ENCODE measurements around the gene DRG2. TPM values are rescaled to one million over a fixed set of nuclear protein-coding genes. Genes with fewer than 3 reads are reported as not detected.
A peak's percentile ranks its signal among the peaks of the same experiment; 100 is the strongest.

DRG2 gene
- total and polyA plus RNA-seq, 2 of the 4 experiments (the other 2 are of a cell fraction), result 43.6 to 45.1 TPM

DNA sequence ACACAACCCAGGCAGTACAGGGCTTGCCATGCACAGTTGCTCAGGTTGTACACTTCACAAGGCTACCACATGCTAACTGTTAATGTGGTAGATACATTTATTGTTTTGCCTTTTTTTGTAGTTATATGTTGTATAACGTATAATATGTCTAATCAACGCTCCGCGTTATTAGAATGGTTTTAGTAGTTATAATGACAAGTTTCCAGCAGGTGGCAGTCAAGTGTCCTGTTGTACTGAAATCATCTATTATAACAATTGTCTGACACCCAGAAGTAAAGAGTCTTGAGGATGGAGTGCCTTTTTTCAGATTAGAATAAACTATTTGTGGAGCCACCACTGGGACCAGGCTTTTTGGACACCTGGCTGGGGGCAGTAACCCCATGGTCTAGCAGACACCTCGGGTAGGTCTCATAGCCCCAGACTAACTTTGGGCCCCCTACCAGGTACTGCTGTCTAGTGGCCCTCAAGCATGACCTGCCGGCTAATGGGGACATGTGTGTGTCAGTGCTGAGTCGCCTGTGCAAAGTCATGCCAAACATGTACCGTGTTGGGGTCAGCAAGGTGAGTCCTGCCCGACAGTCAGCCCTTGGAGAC lies 53.6 kb downstream of the DRG2 start:
- Histone ChIP-seq H3K4me3 (ENCODE audit: insufficient read depth, low read depth, low read length) (no peak overlapping the region), H3K14ac (replicated peaks; ENCODE audit: low read depth, low read length) (no peak overlapping the region), H2BK15ac (ENCODE audit: low read depth, low read length) (no peak overlapping the region), H3K56ac (ENCODE audit: extremely low read depth, insufficient read depth, low read length) (no peak overlapping the region), H3K27me3 (ENCODE audit: control insufficient read depth, insufficient read depth, low read length) (peaks cover 3% of the 10 kb centered on the region; the same call in 1 of the 2 replicates), H3K4ac (ENCODE audit: low read depth, low read length) (no peak overlapping the region), H4K20me1 (ENCODE audit: insufficient read depth, low read length) (peaks cover 2% of the 10 kb centered on the region; the same call in 1 of the 2 replicates), H2BK5ac (ENCODE audit: low read depth, low read length, poor library complexity, severe bottlenecking) (no peak overlapping the region), H4K5ac (ENCODE audit: low read depth, low read length) (no peak overlapping the region), H3K4me1 (ENCODE audit: control insufficient read depth, insufficient read depth, low read length) (no peaks in the 10 kb centered on the region), H3K23ac (ENCODE audit: low read depth, low read length) (no peak overlapping the region), H2BK120ac (ENCODE audit: low read depth, low read length) (no peak overlapping the region), H3K27ac (ENCODE audit: insufficient read depth, low read length) (no peak overlapping the region), H2AK5ac (ENCODE audit: low read depth, low read length) (no peak overlapping the region), H3K4me2 (ENCODE audit: low read depth, low read length) (no peak overlapping the region), H3K79me1 (ENCODE audit: low read depth in 1 of 2, low read length in 2 of 2) (no peaks in the 10 kb centered on the region), H2AFZ (replicated peaks; ENCODE audit: low read length, poor library complexity) (no peak overlapping the region), H3K9ac (ENCODE audit: low read depth, low read length) (no peak overlapping the region), H3K9me3 (ENCODE audit: control insufficient read depth, insufficient read depth, low read length) (no peaks in the 10 kb centered on the region), H2AK9ac (replicated peaks; ENCODE audit: low read depth, low read length, poor library complexity) (no peak overlapping the region), H3K9me1 (ENCODE audit: insufficient read depth, low read length) (no peaks in the 10 kb centered on the region), H4K8ac (ENCODE audit: low read depth in 2 of 2, low read length in 2 of 2) (no peak overlapping the region), H3K18ac (ENCODE audit: low read depth, low read length) (no peak overlapping the region), H4K91ac (ENCODE audit: insufficient read depth, low read depth, low read length) (no peak overlapping the region), H2BK20ac (ENCODE audit: low read depth, low read length) (no peak overlapping the region), H3K36me3 (ENCODE audit: control insufficient read depth, insufficient read depth, low read length) (no peaks in the 10 kb centered on the region)
- dilution Hi-C loops (cut with HindIII; ENCODE audit: low sequenced_read_pairs, unreplicated experiment) (no loop called here), intact Hi-C loops (cut with micrococcal nuclease) (loop anchor here (1.0 to 2.0 kb wide), 2 partner anchors 41 to 76 kb away; partner anchors contain the start of gene ALKBH5), in situ Hi-C loops (cut with MboI; ENCODE audit: low sequenced_read_pairs) (no loop called here)
- WGBS, 2 experiments (ENCODE audit: extremely low coverage in 2 of 2, insufficient read length in 1 of 2), result 41% methylated on average over 4 of the region's 9 CpGs; no CpG with 5 or more reads in 1 of the 2 experiments
- TF ChIP-seq SMC3 (IDR thresholded peaks at IDR 0.05; ENCODE audit: low read depth, low read length), result peak; percentile 66
- TF ChIP-seq, protein P1, sequence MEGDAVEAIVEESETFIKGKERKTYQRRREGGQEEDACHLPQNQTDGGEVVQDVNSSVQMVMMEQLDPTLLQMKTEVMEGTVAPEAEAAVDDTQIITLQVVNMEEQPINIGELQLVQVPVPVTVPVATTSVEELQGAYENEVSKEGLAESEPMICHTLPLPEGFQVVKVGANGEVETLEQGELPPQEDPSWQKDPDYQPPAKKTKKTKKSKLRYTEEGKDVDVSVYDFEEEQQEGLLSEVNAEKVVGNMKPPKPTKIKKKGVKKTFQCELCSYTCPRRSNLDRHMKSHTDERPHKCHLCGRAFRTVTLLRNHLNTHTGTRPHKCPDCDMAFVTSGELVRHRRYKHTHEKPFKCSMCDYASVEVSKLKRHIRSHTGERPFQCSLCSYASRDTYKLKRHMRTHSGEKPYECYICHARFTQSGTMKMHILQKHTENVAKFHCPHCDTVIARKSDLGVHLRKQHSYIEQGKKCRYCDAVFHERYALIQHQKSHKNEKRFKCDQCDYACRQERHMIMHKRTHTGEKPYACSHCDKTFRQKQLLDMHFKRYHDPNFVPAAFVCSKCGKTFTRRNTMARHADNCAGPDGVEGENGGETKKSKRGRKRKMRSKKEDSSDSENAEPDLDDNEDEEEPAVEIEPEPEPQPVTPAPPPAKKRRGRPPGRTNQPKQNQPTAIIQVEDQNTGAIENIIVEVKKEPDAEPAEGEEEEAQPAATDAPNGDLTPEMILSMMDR (conservative IDR thresholded peaks at IDR 0.05; ENCODE audit: low read depth, low read length), result peak; percentile 66
- TF ChIP-seq RFX5 (IDR thresholded peaks at IDR 0.05; ENCODE audit: low read depth, low read length), result no peak
- no peak for TF ChIP-seq RCOR1 (IDR thresholded peaks at IDR 0.05; ENCODE audit: insufficient replicate concordance, low read length)
- TF ChIP-seq RAD21 (IDR thresholded peaks at IDR 0.05; ENCODE audit: low read length), result peak; percentile 71
- TF ChIP-seq FOS (IDR thresholded peaks at IDR 0.05; ENCODE audit: low read depth, low read length), result no peak
- TF ChIP-seq, protein P2, sequence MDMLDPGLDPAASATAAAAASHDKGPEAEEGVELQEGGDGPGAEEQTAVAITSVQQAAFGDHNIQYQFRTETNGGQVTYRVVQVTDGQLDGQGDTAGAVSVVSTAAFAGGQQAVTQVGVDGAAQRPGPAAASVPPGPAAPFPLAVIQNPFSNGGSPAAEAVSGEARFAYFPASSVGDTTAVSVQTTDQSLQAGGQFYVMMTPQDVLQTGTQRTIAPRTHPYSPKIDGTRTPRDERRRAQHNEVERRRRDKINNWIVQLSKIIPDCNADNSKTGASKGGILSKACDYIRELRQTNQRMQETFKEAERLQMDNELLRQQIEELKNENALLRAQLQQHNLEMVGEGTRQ (IDR thresholded peaks at IDR 0.05; ENCODE audit: low read depth, low read length), result no peak
- ATAC-seq (ENCODE audit: low read depth) (peak; percentile 78), DNase-seq (peak; percentile 55)
- no TSS peak for BruUV-seq (replicated peaks)
- POLR2A ChIA-PET (ENCODE audit: unreplicated experiment), result no interaction called here
- CTCF ChIA-PET, result interaction anchor here (0.7 to 1.0 kb wide), 2 partner anchors 12 to 74 kb away, joined by 3 to 6 read pairs; no protein-coding TSS in a partner anchor

All from IMR-90 (cell line).